Right cardiac atrium (tissue), 5 donors: ENCODE data around the gene CNTRL. TPM values are rescaled to one million over a fixed set of nuclear protein-coding genes. Genes with fewer than 3 reads are reported as not detected.
"Not testable (repeated sequence)": the region's sequence is repeated elsewhere in the genome, so short reads cannot be mapped to it uniquely, and the experiment has no call there.

ENCODE experiments used
- ATAC-seq, 2 donors: fragments of 200-7000 bp; cut with Tn5 transposase; one replicate each; pipeline versions ENCODE4 v1.8.0 to v1.9.1; 2020; ENCODE audit warnings: moderate library complexity in 2 of 2, mild to moderate bottlenecking in 1 of 2
- DNase-seq, 3 donors: peaks; one replicate each; pipeline ENCODE4 v3.0.0-alpha.2; 2020
- H3K27ac ChIP-seq: one replicate; pipeline ENCODE4 v1.5.1; 2013; ENCODE audit warnings: mild to moderate bottlenecking, low read length, control low read depth, moderate library complexity
- H3K27me3 ChIP-seq: one replicate; pipeline ENCODE4 v1.6.1; 2013; ENCODE audit not compliant: control insufficient read depth, insufficient read depth
- H3K4me1 ChIP-seq: one replicate; pipeline ENCODE4 v1.6.1; 2013; ENCODE audit warnings: low read length; ENCODE audit not compliant: control insufficient read depth, insufficient read depth
- H3K4me3 ChIP-seq: one replicate; pipeline ENCODE4 v1.5.1; 2013; ENCODE audit warnings: low read length, control low read depth
- H3K9me3 ChIP-seq: one replicate; pipeline ENCODE4 v1.6.1; 2013; ENCODE audit warnings: low read length; ENCODE audit not compliant: control insufficient read depth
- WGBS: extraction: QIAGEN DNeasy Blood & Tissue Kit; methylation state at CpG from one replicate; pipeline ENCODE4 v1.1.7; 2013; 5-methylcytosine and 5-hydroxymethylcytosine counted together
- intact Hi-C, 4 donors: fragments of 100-400 bp; cut with DNase I; formaldehyde crosslinking; loops; one replicate each; pipeline versions ENCODE4 v1.11.0 to v1.14.0; 2022 to 2023
- polyA plus RNA-seq: library from polyadenylated mRNA; stranded (reverse); fragments of 200-250 nt; gene quantifications from one replicate; pipeline ENCODE4 v1.2.3, GENCODE V29; 2013
- total RNA-seq, 4 donors: library from RNA; stranded (reverse); fragmentation: NEBNext Ultra II Directional; extraction: Animal tissue kit (Norgen Biotek cat#: 25700); gene quantifications; one replicate each; pipeline ENCODE4 v1.2.1, GENCODE V29; 2021
- donor health status: healthy with polysubstance abuse.
- donor health status: DM: no; HTN: yes; CAD: no.
- donor health status: DM: no; HTN: no; CAD: no.
- donor health status: DM: no; HTN: yes; CAD: no; lungs with severe emphysema.
- donor health status: DM: yes; HTN: yes; CAD: no.

Gene CNTRL
- total and polyA plus RNA-seq, 5 donors, result 3.4 to 6.4 (median 5.4) TPM

- ATAC-seq (no peak), DNase-seq (no peak)
- 95% methylated on average over 4 of the region's 4 CpGs for whole genome bisulfite sequencing
- no peaks in the 10 kb centered on the region for H3K9me3 ChIP-seq
- H3K4me3 ChIP-seq, result no peak overlapping the region
- intact Hi-C loops, result no loop called here
- H3K27me3 ChIP-seq, result no peaks in the 10 kb centered on the region
- H3K27ac ChIP-seq, result no peak overlapping the region
- no peaks in the 10 kb centered on the region for H3K4me1 ChIP-seq
These were observed 83.2 kb downstream of the CNTRL start for GRCh38 chr9:121157939-121158338.

DNA sequence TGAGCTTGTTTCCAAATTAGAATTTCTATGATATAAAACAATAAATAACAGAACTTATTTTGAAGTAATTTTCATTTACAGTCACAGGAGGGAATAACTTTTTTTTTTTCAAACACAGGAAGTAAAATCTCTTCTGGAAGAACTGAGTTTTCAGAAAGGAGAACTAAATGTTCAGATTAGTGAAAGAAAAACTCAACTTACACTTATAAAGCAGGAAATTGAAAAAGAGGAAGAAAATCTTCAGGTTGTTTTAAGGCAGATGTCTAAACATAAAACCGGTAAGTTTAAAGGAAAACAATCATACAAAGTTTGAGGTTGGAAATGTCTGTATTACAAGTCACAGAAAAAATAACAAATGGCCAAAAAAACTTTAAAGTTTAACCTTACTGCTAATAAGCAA, 85.3 kb downstream of the CNTRL start:
- Histone ChIP-seq H3K27me3 (no peaks in the 10 kb centered on the region), H3K4me1 (no peaks in the 10 kb centered on the region), H3K9me3 (no peaks in the 10 kb centered on the region), H3K27ac (no peak overlapping the region), H3K4me3 (no peak overlapping the region)
- DNase-seq (no peak), ATAC-seq (no peak)
- WGBS, result 70% methylated on average over 1 of the region's 1 CpG
- intact Hi-C loops, result no loop called here

DNA sequence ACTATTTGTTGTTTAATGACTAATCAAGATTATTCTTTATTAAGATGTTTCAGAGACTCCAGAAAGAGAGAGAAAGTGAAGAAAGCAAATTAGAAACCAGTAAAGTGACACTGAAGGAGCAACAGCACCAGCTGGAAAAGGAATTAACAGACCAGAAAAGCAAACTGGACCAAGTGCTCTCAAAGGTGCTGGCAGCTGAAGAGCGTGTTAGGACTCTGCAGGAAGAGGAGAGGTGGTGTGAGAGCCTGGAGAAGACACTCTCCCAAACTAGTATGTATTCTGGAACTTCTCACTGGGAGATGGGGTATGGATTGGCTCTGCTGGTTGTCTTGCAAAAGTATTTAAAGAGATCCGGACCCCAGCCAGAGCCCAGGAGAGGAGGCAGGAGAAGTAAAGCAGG, 93.3 kb downstream of the CNTRL start:
- no peak for DNase-seq
- no peak for ATAC-seq
- H3K27me3 ChIP-seq, result no peaks in the 10 kb centered on the region
- H3K9me3 ChIP-seq, result no peaks in the 10 kb centered on the region
- intact Hi-C loops, result no loop called here
- WGBS, result 92% methylated on average over 2 of the region's 2 CpGs
- H3K4me1 ChIP-seq, result no peaks in the 10 kb centered on the region
- no peak overlapping the region for H3K4me3 ChIP-seq
- no peak overlapping the region for H3K27ac ChIP-seq

DNA sequence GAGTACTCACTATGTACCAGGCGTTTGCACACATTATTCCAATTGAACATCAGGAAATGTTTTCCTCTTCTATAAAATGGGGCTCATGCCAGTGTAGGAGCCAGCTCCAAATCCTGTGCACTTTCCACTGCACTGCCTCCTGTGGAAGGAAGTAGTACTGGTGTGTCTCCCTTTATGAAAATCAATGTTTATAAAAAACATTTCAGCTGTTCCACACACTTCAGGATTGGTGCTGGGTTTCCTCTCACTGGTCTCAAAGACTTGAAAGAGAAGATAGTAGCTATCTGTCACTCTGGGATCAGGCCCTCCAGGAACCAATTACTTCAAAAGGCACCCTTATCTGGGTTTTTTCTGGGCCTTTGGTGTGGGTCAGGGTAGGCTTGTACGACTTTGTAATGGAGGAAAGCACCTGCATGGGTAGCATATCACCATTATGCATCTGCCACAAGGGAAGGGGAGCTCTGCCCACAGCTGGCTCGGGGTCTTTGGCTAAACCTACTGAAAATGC, 94.4 kb downstream of the CNTRL start:
- Histone ChIP-seq H3K4me1 (no peaks in the 10 kb centered on the region), H3K9me3 (no peaks in the 10 kb centered on the region), H3K4me3 (no peak overlapping the region), H3K27ac (no peak overlapping the region), H3K27me3 (no peaks in the 10 kb centered on the region)
- intact Hi-C loops, result no loop called here
- DNase-seq, result peak; percentile 43 to 67 (median 53)
- 58% methylated on average over 3 of the region's 3 CpGs for WGBS
- peak; percentile 74 to 87 for ATAC-seq

GRCh38 chr9:121171236-121171635, 96.5 kb downstream of the CNTRL start:
- 82% methylated on average over 5 of the region's 5 CpGs for WGBS
- ATAC-seq, result no peak

DNA sequence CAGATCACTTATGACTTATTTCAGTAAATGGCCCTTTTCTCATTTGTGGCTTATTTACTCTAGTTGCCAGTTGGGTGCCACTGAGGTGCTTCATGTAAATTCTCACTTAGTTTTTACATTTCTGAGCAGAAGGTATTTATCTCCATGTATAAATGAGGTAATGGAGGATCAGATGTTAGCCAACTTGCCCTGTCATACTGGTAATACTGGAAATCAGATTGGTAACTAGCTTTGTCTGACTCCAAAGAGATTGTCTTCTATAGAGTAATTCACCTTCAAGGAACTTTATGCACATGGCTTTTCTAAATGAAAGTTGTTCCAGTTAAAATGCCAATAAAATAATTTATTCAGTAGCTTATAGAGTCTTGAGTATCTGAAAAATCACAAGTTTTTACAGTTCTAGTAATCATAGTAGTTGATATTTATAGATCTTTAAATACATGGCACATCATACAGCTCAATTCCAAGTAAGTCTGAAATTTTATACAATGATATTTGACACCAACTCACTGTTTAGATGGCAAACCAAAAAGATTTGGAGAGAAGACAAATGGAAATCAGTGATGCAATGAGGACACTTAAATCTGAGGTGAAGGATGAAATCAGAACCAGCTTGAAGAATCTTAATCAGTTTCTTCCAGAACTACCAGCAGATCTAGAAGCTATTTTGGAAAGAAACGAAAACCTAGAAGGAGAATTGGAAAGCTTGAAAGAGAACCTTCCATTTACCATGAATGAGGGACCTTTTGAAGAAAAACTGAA, 98.2 kb downstream of the CNTRL start:
- WGBS, result 96% methylated on average over 1 of the region's 1 CpG
- no peak for DNase-seq

More at GRCh38 chr9:121171236-121171635, 96.5 kb downstream of the CNTRL start:
- DNase-seq, result no peak
- H3K27me3 ChIP-seq, result no peaks in the 10 kb centered on the region
- intact Hi-C loops, result no loop called here
- H3K4me3 ChIP-seq, result no peak overlapping the region
- no peak overlapping the region for H3K27ac ChIP-seq
- no peaks in the 10 kb centered on the region for H3K9me3 ChIP-seq
- no peaks in the 10 kb centered on the region for H3K4me1 ChIP-seq

GRCh38 chr9:121173501-121173900, 98.7 kb downstream of the CNTRL start:
- Histone ChIP-seq H3K9me3 (no peaks in the 10 kb centered on the region), H3K4me3 (no peak overlapping the region), H3K27me3 (no peaks in the 10 kb centered on the region), H3K27ac (no peak overlapping the region), H3K4me1 (no peaks in the 10 kb centered on the region)
- no peak for DNase-seq
- 95% methylated on average over 7 of the region's 7 CpGs for WGBS
- no peak for ATAC-seq
- intact Hi-C loops, result no loop called here

More for the DNA sequence above, 98.2 kb downstream of the CNTRL start:
- Histone ChIP-seq H3K27me3 (no peaks in the 10 kb centered on the region), H3K4me3 (no peak overlapping the region), H3K4me1 (no peaks in the 10 kb centered on the region), H3K27ac (no peak overlapping the region), H3K9me3 (no peaks in the 10 kb centered on the region)
- intact Hi-C loops, result no loop called here
- no peak for ATAC-seq

GRCh38 chr9:121178676-121179372, 104.1 kb downstream of the CNTRL start:
- no peak overlapping the region for H3K4me3 ChIP-seq
- intact Hi-C loops, result no loop called here
- DNase-seq (no peak), ATAC-seq (no peak)
- no peak overlapping the region for H3K27ac ChIP-seq
- 89% methylated on average over 6 of the region's 6 CpGs for WGBS
- H3K4me1 ChIP-seq, result no peaks in the 10 kb centered on the region
- H3K9me3 ChIP-seq, result no peaks in the 10 kb centered on the region
- H3K27me3 ChIP-seq, result no peaks in the 10 kb centered on the region

DNA sequence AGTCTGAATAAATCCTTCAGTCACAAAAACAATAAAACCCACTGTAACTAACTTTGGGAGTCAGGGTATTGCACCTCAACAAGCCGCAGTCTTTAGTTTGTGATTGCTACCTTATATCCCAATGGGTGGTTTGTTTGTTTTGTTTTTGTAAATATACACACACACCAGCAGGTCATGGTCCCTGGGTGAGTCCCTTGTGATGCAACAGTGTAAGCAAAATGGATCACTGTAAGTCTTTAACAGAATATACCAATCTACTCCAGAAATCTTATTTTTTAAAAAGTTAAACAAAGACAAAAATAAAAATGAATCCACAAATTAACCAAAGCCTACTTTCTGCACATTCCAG, 104.6 kb downstream of the CNTRL start:
- H3K4me1 ChIP-seq, ATAC-seq, H3K4me3 ChIP-seq, H3K9me3 ChIP-seq, H3K27me3 ChIP-seq, intact Hi-C loops, H3K27ac ChIP-seq, DNase-seq: not testable (repeated sequence)
- 80% methylated on average over 1 of the region's 1 CpG for WGBS

GRCh38 chr9:121179930-121180681, 105.4 kb downstream of the CNTRL start:
- Histone ChIP-seq H3K9me3 (no peaks in the 10 kb centered on the region), H3K27me3 (no peaks in the 10 kb centered on the region), H3K4me3 (no peak overlapping the region), H3K4me1 (no peaks in the 10 kb centered on the region), H3K27ac (no peak overlapping the region)
- ATAC-seq (no peak), DNase-seq (peak in 1 of 3 donors; percentile 40)
- intact Hi-C loops, result no loop called here
- 82% methylated on average over 3 of the region's 3 CpGs for WGBS
